ENCODE measurements around the gene FXR1.

DNA sequence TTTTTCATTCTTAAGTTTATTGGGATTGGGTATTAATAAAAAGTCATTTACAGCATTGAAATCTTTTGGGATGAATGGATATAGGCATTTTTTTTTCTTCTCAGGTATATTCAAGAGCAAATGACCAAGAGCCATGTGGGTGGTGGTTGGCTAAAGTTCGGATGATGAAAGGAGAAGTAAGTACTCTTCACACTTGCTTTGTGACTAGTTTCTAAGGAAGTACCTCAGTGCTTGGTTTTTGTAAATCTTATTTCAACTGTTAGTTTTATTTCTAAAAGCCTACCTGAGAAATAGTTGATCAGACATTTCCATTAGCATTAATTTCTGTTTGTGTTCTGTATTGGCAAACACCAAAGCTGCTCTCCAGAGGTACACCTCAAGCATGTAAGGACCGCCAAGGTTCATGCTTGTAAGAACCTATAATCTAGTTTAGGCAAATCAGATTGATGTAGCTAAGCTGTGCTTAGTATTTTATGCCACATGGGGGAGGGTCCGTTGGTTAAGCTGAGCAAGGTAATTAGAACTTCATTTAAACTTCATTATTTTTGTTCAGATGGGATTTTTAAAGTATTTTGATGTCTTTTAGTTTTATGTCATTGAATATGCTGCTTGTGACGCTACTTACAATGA is 35.4 kb downstream of the FXR1 start:
- TF ChIP-seq CTCF (IDR thresholded peaks at IDR 0.05) = no peak
- TF ChIP-seq POLR2A (IDR thresholded peaks at IDR 0.05) = no peak

Data from lower leg skin (tissue), 3 donors.